Subcutaneous adipose tissue (tissue), 4 donors: Measurements from ENCODE around the gene COL25A1. TPM values are rescaled to one million over a fixed set of nuclear protein-coding genes. Genes with fewer than 3 reads are reported as not detected.

Experiments
- total RNA-seq, 4 donors: library from RNA; depleted of rRNA; stranded (reverse); fragments of >200 nt; gene quantifications; one replicate each; pipeline ENCODE4 v1.1.0, GENCODE V29; 2016
- TF ChIP-seq, protein P1 (sequence below): fragments of 450-650 bp; IDR thresholded peaks from one replicate; pipeline ENCODE4 v1.5.1; 2016; ENCODE audit warnings: low read depth, mild to moderate bottlenecking, control low read depth, antibody characterized with exemption, moderate library complexity

COL25A1 gene
- total RNA-seq, 4 donors from 2014 or later, result 4.9 to 12.9 (median 10.1) TPM

DNA sequence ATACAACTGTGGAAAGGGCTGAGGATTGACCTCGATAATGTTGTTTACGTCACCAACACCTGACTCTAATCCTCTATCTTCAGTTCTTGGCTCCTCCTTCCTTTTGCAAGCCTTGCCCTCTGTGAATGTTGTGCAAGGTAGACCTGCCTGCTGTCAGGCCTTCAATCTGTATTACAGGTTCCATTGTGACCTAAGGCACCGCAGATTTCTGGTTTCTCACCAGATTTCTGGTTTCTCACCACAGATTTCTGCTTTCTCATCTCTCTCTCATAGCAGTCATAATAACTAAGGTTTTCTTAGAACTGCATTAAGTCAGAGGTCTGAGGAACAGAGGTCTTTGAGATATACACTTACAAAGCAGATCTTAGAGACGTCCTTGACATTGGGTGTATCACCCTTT is 488.1 kb downstream of the COL25A1 start:
- TF ChIP-seq, protein P1, sequence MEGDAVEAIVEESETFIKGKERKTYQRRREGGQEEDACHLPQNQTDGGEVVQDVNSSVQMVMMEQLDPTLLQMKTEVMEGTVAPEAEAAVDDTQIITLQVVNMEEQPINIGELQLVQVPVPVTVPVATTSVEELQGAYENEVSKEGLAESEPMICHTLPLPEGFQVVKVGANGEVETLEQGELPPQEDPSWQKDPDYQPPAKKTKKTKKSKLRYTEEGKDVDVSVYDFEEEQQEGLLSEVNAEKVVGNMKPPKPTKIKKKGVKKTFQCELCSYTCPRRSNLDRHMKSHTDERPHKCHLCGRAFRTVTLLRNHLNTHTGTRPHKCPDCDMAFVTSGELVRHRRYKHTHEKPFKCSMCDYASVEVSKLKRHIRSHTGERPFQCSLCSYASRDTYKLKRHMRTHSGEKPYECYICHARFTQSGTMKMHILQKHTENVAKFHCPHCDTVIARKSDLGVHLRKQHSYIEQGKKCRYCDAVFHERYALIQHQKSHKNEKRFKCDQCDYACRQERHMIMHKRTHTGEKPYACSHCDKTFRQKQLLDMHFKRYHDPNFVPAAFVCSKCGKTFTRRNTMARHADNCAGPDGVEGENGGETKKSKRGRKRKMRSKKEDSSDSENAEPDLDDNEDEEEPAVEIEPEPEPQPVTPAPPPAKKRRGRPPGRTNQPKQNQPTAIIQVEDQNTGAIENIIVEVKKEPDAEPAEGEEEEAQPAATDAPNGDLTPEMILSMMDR, result no peak

GRCh38 chr4:108813261-108813660 is 489.2 kb downstream of the COL25A1 start:
- TF ChIP-seq, protein P1, result no peak

- TF ChIP-seq, protein P1, result no peak
Observed at GRCh38 chr4:108811486-108811885, 491.0 kb downstream of the COL25A1 start.

- TF ChIP-seq, protein P1, result no peak
Observed at GRCh38 chr4:108810087-108810486, 492.4 kb downstream of the COL25A1 start.

GRCh38 chr4:108804648-108805273 is 497.7 kb downstream of the COL25A1 start:
- TF ChIP-seq, protein P1, result no peak

GRCh38 chr4:108799306-108799705 is 503.2 kb downstream of the COL25A1 start:
- TF ChIP-seq, protein P1, result no peak

GRCh38 chr4:108796173-108796572 is 506.3 kb downstream of the COL25A1 start:
- TF ChIP-seq, protein P1, result no peak
